ENCODE measurements around the gene ANKDD1B. TPM values are rescaled to one million over a fixed set of nuclear protein-coding genes. Genes with fewer than 3 reads are reported as not detected.

The ANKDD1B gene
- polyA plus RNA-seq, 1 of the 3 experiments (the other 2 are of a cell fraction) = 0.12 TPM

GRCh38 chr5:75711151-75711550 lies 99.9 kb downstream of the ANKDD1B start:
- ChIA-PET CTCF (no interaction called here), POLR2A (no interaction called here)
- Histone ChIP-seq H3K9me2 (no peaks in the 10 kb centered on the region), H3K9ac (no peak overlapping the region), H3K79me2 (ENCODE audit: insufficient read depth) (peaks cover 60% of the 10 kb centered on the region), H3F3A (replicated peaks; ENCODE audit: insufficient read depth) (no peaks in the 10 kb centered on the region), H3K4me2 (no peak overlapping the region), H3K9me3 (no peaks in the 10 kb centered on the region), H3K27me3 (ENCODE audit: insufficient read depth) (no peaks in the 10 kb centered on the region), H3K4me3 (ENCODE audit: low read depth in 2 of 2, low read length in 1 of 2) (no peak overlapping the region), H4K20me1 (ENCODE audit: insufficient read depth) (no peaks in the 10 kb centered on the region), H3K4me1 (ENCODE audit: control insufficient read depth in 1 of 2, insufficient read depth in 2 of 2, low read depth in 1 of 2, low read length in 1 of 2) (peaks cover 2 to 6% of the 10 kb centered on the region in 2 experiments; a peak in 3 of 4 replicates), H3K27ac (ENCODE audit: low read depth in 2 of 2, low read length in 1 of 2) (no peak overlapping the region), H2AFZ (ENCODE audit: low read depth) (no peak overlapping the region), H3K36me3 (replicated peaks in 1 of 2; ENCODE audit: control insufficient read depth in 1 of 2, insufficient read depth in 2 of 2, low read length in 1 of 2) (peaks cover 37 to 46% of the 10 kb centered on the region in 2 experiments)
- TF ChIP-seq FOSL2 (IDR thresholded peaks at IDR 0.05; ENCODE audit: borderline replicate concordance, low read depth) (no peak), EZH2phosphoT487 (IDR thresholded peaks at IDR 0.05; ENCODE audit: borderline replicate concordance, low read depth) (no peak), EP300 (IDR thresholded peaks at IDR 0.05; ENCODE audit: borderline replicate concordance in 1 of 2, low read depth in 1 of 2, low read length in 1 of 2) (no peak), MAX (IDR thresholded peaks at IDR 0.05; ENCODE audit: low read depth) (no peak), TAF1 (IDR thresholded peaks at IDR 0.05; ENCODE audit: borderline replicate concordance, low read depth, low read length) (no peak), USF1 (IDR thresholded peaks at IDR 0.05; ENCODE audit: borderline replicate concordance, low read depth) (no peak), RCOR1 (IDR thresholded peaks at IDR 0.05; ENCODE audit: low read length) (no peak), GATA2 (CRISPR knock-in tag; IDR thresholded peaks at IDR 0.05) (no peak), FOXJ3 (CRISPR knock-in tag; IDR thresholded peaks at IDR 0.05) (no peak), IRF3 (IDR thresholded peaks at IDR 0.05; ENCODE audit: low read depth, low read length) (no peak), RFX5 (IDR thresholded peaks at IDR 0.05; ENCODE audit: low read length) (no peak), CTCF (IDR thresholded peaks at IDR 0.05) (no peak), RAD21 (IDR thresholded peaks at IDR 0.05; ENCODE audit: low read length) (no peak), PBX3 (IDR thresholded peaks at IDR 0.05) (no peak), GABPA (IDR thresholded peaks at IDR 0.05; ENCODE audit: low read depth) (no peak), NFIC (IDR thresholded peaks at IDR 0.05; ENCODE audit: borderline replicate concordance) (no peak), CHD2 (IDR thresholded peaks at IDR 0.05; ENCODE audit: low read length, partially characterized antibody) (no peak), NRF1 (IDR thresholded peaks at IDR 0.05; ENCODE audit: low read depth, low read length) (no peak), USF2 (IDR thresholded peaks at IDR 0.05; ENCODE audit: borderline replicate concordance, low read depth, low read length) (no peak)
- DNase-seq = no peak
- 96% methylated on average over 1 of the region's 1 CpG for WGBS (ENCODE audit: low lambda C conversion rate)

Data from SK-N-SH (cell line).